Upper lobe of left lung (tissue), 6 donors: ENCODE results near the gene CHKB. TPM values are rescaled to one million over a fixed set of nuclear protein-coding genes. Genes with fewer than 3 reads are reported as not detected.

ENCODE experiments used
- ATAC-seq, 2 donors: fragments of 200-7000 bp; cut with Tn5 transposase; one replicate each; pipeline ENCODE4 v1.9.1; 2022; ENCODE audit warnings: mild to moderate bottlenecking in 2 of 2, moderate library complexity in 2 of 2; ENCODE audit not compliant: low FRiP score in 2 of 2
- DNase-seq, 2 donors: peaks; one replicate each; pipeline ENCODE4 v3.0.0-alpha.2; 2019 to 2020
- H3K27ac ChIP-seq, 4 donors: fragments of 200-600 bp; sonication (generic); one replicate each; pipeline ENCODE4 v1.5.1; 2016 to 2019
- H3K27me3 ChIP-seq, 4 donors: fragments of 200-600 bp; sonication (generic); one replicate each; pipeline ENCODE4 v1.5.1; 2017 to 2019
- H3K36me3 ChIP-seq, 4 donors: fragments of 200-600 bp; sonication (generic); one replicate each; pipeline ENCODE4 v1.5.1; 2016 to 2019
- H3K4me1 ChIP-seq, 4 donors: fragments of 200-600 bp; sonication (generic); one replicate each; pipeline ENCODE4 v1.5.1; 2018 to 2019
- H3K4me3 ChIP-seq, 4 donors: fragments of 200-600 bp; sonication (generic); one replicate each; pipeline ENCODE4 v1.5.1; 2017 to 2019; ENCODE audit warnings: mild to moderate bottlenecking in 2 of 4, moderate library complexity in 1 of 4
- H3K9me3 ChIP-seq, 4 donors: fragments of 200-600 bp; sonication (generic); one replicate each; pipeline ENCODE4 v1.5.1; 2018 to 2019
- EP300 ChIP-seq, 4 donors: sonication (generic); formaldehyde crosslinking; IDR thresholded peaks; one replicate each; pipeline ENCODE4 v1.5.1; 2017; ENCODE audit warnings: antibody characterized with exemption in 4 of 4, control low read depth in 2 of 4
- POLR2A ChIP-seq, 4 donors: fragments of 450-650 bp; IDR thresholded peaks; one replicate each; pipeline ENCODE4 v1.5.1; 2016 to 2017; ENCODE audit warnings: antibody characterized with exemption in 4 of 4, mild to moderate bottlenecking in 2 of 4
- POLR2AphosphoS5 ChIP-seq, 2 donors: sonication (generic); formaldehyde crosslinking; IDR thresholded peaks; one replicate each; pipeline ENCODE4 v1.5.1; 2017; ENCODE audit warnings: antibody characterized with exemption in 2 of 2
- WGBS, 2 donors: methylation state at CpG; one replicate each; pipeline ENCODE4 v1.1.5; 2017 to 2018; 5-methylcytosine and 5-hydroxymethylcytosine counted together
- total RNA-seq, 6 donors: library from RNA; depleted of rRNA in 4 of 6; stranded (reverse); fragments of >200 nt in 4 of 6; gene quantifications; one replicate each; pipeline versions ENCODE4 v1.1.0 to v1.2.1, GENCODE V29; 2016 to 2021
- TF ChIP-seq, protein P1 (sequence below), 6 experiments: fragments of 450-650 bp in 4 of 6; fragments of 200-600 bp in 2 of 6; sonication (generic) in 2 of 6; IDR thresholded peaks; one replicate each; pipeline ENCODE4 v1.5.1; 2016 to 2019; ENCODE audit warnings: antibody characterized with exemption in 6 of 6
- donor health status: DM: no; HTN: no; CAD: no; lungs with moderate emphysema.
- donor health status: DM: no; HTN: yes; CAD: no; lungs with severe emphysema.

Gene CHKB
- total RNA-seq, 6 donors from 2014 or later = 42.7 to 294 (median 87.8) TPM

DNA sequence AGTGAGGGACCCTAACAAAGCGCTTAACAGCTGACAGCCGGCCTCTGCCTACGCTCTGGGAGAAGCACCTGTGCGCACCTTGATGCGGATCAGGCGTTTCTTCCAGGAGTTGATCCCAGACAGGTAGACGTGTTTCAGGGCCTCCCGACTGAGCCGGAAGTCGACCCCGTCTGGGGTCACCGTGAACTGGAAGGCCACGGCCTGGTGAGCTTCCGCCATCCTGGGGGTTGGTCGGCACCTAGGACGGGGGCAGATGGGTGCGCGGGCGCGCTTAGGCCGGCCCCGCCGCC, 5.0 kb downstream of the CHKB start:
- Histone ChIP-seq H3K27ac (no peak overlapping the region), H3K9me3 (no peaks in the 10 kb centered on the region), H3K36me3 (peaks cover 0 to 15% (median 10%) of the 10 kb centered on the region in 4 donors), H3K4me3 (no peak overlapping the region), H3K27me3 (no peaks in the 10 kb centered on the region), H3K4me1 (peaks cover 17 to 31% (median 20%) of the 10 kb centered on the region in 4 donors)
- TF ChIP-seq POLR2AphosphoS5 (IDR thresholded peaks at IDR 0.05) (no peak), EP300 (IDR thresholded peaks at IDR 0.05) (no peak), POLR2A (IDR thresholded peaks at IDR 0.05) (no peak)
- TF ChIP-seq, protein P1, sequence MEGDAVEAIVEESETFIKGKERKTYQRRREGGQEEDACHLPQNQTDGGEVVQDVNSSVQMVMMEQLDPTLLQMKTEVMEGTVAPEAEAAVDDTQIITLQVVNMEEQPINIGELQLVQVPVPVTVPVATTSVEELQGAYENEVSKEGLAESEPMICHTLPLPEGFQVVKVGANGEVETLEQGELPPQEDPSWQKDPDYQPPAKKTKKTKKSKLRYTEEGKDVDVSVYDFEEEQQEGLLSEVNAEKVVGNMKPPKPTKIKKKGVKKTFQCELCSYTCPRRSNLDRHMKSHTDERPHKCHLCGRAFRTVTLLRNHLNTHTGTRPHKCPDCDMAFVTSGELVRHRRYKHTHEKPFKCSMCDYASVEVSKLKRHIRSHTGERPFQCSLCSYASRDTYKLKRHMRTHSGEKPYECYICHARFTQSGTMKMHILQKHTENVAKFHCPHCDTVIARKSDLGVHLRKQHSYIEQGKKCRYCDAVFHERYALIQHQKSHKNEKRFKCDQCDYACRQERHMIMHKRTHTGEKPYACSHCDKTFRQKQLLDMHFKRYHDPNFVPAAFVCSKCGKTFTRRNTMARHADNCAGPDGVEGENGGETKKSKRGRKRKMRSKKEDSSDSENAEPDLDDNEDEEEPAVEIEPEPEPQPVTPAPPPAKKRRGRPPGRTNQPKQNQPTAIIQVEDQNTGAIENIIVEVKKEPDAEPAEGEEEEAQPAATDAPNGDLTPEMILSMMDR (IDR thresholded peaks at IDR 0.05) = no peak
- no peak for DNase-seq
- no peak for ATAC-seq
- WGBS, 2 donors = 55 to 100% methylated on average over 3 to 10 of the region's 23 CpGs

DNA sequence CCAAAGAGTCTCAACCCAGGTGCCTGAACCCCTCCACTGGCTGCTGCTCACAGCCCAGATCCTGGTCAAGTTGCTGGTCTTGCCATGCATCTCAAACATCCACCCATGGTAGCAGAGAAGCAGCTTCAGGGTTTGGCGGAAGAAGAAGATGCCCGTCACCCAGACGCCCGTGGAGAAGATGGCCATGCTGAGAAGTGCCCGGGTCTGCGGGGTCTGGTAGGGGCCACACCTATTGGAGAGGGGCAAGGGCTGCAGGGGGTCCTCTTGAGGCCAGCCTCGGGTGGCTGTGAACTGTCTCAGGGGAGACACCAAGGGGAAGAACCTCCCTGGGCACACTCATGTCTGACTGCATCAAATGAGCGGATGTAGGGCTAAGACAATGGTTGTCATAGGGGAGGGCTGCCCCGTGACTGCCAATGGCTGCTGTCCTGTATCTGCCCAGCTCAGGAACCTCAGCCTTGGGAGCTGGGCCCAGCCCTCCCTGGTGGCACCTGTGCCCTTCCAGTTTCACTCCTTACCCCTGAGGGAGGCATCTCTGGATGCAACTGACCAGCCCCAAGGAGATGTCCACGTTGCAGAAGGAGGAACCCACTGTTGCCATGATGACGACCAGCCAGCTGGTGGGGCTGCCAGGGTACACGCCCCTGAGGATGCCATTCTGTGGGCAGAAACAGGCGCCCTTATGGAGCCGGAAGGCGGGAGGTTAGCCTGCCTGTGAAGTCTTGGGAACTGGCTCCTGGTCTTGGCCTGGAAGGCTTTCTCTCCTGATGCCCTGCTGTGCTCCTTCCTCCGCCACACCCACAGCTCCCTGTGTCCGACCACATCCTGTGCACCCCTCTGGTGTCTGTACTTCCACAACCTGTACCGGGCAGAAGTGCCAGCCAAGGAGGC, 5.6 kb downstream of the CHKB start:
- no peak overlapping the region for H3K27ac ChIP-seq
- peaks cover 0 to 16% (median 10%) of the 10 kb centered on the region in 4 donors for H3K36me3 ChIP-seq
- ATAC-seq (no peak), DNase-seq (no peak)
- TF ChIP-seq POLR2A (IDR thresholded peaks at IDR 0.05) (no peak), EP300 (IDR thresholded peaks at IDR 0.05) (no peak), POLR2AphosphoS5 (IDR thresholded peaks at IDR 0.05) (no peak)
- TF ChIP-seq, protein P1 (IDR thresholded peaks at IDR 0.05) = no peak
- H3K27me3 ChIP-seq = no peaks in the 10 kb centered on the region
- H3K4me1 ChIP-seq = peaks cover 16 to 29% (median 20%) of the 10 kb centered on the region in 4 donors
- 80 to 90% methylated on average over 11 to 18 of the region's 18 CpGs for WGBS, 2 donors
- no peaks in the 10 kb centered on the region for H3K9me3 ChIP-seq
- H3K4me3 ChIP-seq = no peak overlapping the region

DNA sequence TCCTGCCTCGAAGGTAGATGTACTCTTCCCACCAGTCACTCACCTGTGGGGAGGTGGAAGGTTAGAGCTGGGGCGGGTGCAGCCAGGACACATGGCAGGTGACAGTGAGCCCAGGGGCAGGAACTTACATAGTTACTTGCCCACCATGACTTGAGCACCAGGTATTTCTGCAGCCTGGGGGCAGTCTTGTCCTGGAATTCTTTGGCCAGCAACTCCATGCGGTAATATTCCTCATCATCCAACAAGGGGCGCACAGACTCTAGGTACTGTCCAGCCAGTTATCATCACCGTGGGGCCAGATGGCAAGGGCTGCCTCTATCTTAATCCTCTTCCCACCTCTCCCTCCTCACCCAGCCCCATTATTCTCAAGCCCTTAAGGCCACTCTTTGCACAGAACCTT, 6.6 kb downstream of the CHKB start:
- no peak overlapping the region for H3K27ac ChIP-seq
- H3K36me3 ChIP-seq = peaks cover 0 to 21% (median 13%) of the 10 kb centered on the region in 4 donors
- no peak for ATAC-seq
- H3K27me3 ChIP-seq = no peaks in the 10 kb centered on the region
- peaks cover 8 to 19% (median 11%) of the 10 kb centered on the region in 4 donors for H3K4me1 ChIP-seq
- no peak overlapping the region for H3K4me3 ChIP-seq
- WGBS, 2 donors = 69 to 86% methylated on average over 5 of the region's 5 CpGs
- H3K9me3 ChIP-seq = no peaks in the 10 kb centered on the region
- no peak for TF ChIP-seq EP300 (IDR thresholded peaks at IDR 0.05)
- TF ChIP-seq, protein P1 (IDR thresholded peaks at IDR 0.05) = peak in 1 of 6 experiments; percentile 14
- no peak for DNase-seq

DNA sequence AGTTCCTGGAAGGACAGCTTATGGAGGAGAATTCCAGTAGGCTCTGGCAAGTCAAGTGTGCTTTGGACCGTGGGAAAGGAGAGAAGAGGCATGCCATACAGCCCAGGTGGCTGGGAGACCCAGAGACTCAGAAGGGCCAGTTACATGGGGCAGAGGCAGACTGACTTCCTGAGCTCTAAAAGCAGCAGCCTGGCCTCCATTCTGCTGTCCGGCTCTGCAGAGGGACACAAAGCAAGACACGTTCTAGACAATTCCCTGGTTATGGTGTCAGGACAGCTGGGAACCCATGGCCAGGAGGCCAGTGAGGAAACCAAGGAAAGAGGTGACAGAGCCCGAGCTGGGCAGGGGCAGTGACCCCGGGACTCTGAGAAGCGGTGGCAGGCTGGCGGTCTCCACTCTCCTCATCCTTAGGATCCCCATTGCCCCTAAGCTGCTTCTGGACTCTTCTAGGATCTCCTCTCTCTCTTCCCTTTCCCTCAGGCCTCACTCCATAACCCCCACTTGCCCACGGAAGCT, 7.2 kb downstream of the CHKB start:
- H3K27ac ChIP-seq = no peak overlapping the region
- no peak for DNase-seq
- WGBS, 2 donors = 91 to 92% methylated on average over 8 of the region's 8 CpGs
- no peak for ATAC-seq
- no peak overlapping the region for H3K4me3 ChIP-seq
- H3K4me1 ChIP-seq = peaks cover 8 to 15% (median 11%) of the 10 kb centered on the region in 4 donors
- H3K36me3 ChIP-seq = peaks cover 0 to 25% (median 14%) of the 10 kb centered on the region in 4 donors
- no peak for TF ChIP-seq POLR2AphosphoS5 (IDR thresholded peaks at IDR 0.05)
- no peak for TF ChIP-seq POLR2A (IDR thresholded peaks at IDR 0.05)
- no peak for TF ChIP-seq EP300 (IDR thresholded peaks at IDR 0.05)
- TF ChIP-seq, protein P1 (IDR thresholded peaks at IDR 0.05) = no peak
- no peaks in the 10 kb centered on the region for H3K9me3 ChIP-seq
- no peaks in the 10 kb centered on the region for H3K27me3 ChIP-seq
